ENCODE results near the gene TBC1D8.

The TBC1D8 gene

GRCh38 chr2:101162561-101163330, 11.6 kb upstream of the TBC1D8 start:
- no peak for DNase-seq (ENCODE audit: low read depth in 2 of 2)

GRCh38 chr2:101161658-101162057, 10.5 kb upstream of the TBC1D8 start:
- DNase-seq (ENCODE audit: low read depth in 2 of 2): no peak

DNA sequence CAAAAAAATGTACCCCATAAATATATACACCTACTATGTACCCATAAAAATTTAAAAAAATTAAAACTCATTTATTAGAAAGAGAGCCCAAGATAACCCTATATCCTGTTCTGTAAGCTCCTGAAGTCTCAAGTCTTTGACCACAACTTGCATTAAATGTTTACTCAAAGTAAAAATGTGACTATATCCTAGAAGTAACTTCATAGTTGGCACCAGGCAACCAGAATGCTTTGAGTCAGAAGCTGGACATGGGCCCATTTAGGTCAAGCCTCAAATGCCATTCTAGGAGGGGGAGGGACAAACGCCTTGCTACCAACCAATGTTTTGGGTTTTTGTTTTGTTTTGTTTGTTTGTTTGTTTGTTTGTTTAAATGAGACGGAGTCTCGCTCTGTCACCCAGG, 9.3 kb upstream of the TBC1D8 start:
- DNase-seq (ENCODE audit: low read depth in 2 of 2): no peak

DNA sequence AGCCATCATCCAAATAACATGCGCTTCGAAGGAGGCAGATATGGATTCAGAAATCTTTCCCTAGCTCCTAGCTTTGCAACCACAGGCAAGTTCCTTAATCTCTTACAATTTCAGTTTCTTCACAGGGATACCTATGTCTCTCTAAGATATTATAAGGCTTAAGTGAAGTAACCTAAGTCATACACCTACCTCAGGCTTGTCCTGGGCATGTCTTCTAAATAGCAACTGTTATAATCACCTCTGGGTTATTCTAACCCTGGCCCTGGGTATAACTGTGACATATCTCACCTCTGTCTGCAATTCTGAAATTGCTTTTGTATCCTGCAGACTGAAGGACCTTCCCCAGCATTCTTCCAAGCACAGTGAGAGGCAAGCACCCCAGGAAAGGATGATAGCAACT, 8.3 kb upstream of the TBC1D8 start:
- DNase-seq (ENCODE audit: low read depth in 2 of 2): no peak

GRCh38 chr2:101157272-101157671, 6.1 kb upstream of the TBC1D8 start:
- DNase-seq (ENCODE audit: low read depth in 2 of 2): no peak

- DNase-seq (ENCODE audit: low read depth in 2 of 2): no peak
These were observed 2.6 kb upstream of the TBC1D8 start for GRCh38 chr2:101153787-101154186.

DNA sequence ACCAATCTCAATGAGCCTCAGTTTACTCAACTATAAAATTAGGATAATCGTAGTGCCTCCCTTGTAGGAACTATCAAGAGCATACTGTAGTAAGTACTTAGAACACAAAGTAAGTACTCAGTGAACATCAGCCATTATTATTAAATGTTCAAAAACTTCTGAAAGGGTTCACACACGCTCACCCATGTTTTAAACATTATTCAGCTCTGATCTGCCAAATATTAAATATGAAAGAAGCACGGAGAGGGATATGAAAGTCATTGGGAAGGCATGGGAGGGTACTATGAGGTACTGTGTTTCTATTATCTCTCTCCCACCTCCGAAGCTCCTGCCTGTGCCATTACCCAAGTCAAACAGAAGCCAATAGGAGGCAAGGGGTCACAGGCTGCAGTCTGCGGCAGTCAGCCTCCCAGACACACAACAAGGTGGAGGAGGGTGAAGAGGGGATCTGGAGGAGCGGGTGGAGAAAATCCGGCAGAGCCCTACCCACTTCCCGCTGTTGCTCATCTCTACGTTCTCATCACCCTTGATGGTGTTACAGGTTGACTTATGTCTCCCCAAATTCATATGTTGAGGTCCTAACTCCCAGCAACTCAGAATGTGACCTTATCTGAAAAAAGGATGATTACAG, 2.0 kb upstream of the TBC1D8 start:
- DNase-seq (ENCODE audit: low read depth in 2 of 2): no peak

DNA sequence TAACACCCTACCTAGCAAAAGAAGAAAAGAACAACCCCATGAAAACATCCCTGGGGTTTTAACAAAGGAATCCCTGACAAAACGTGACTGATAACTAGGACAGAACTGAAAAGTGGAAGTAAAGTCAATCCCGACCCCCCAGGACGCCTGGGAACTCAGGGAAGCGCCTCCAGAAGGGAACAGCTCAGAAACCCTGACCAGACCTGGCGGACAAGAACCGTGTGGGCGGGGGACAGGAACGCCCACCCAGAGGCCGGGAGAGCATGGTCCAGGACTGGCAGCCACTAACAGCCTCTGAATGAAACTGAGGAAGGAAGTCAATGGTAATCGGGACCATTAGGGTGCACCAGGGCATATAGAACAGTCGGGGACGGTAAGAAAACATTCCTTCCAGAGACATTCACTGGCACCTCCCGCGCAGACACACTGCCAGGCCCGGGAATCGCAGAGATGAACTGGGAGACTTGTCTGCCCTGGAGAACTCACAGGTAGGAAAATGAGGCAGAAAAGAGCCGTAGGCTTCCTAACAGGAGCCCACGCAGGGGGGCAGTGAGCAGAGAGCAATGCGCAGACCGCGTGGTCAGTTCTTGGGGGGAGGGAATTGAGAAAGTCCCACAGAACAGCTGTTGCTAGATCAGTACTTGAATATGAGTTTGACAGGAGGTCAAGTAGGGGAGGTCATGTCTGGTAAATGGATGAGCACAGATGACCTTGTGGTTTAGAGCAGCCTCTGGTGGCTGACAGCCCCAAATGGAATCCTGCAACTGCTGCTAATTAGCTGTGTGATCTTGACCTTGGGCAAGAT, 1.3 kb upstream of the TBC1D8 start:
- DNase-seq (ENCODE audit: low read depth in 2 of 2): no peak

DNA sequence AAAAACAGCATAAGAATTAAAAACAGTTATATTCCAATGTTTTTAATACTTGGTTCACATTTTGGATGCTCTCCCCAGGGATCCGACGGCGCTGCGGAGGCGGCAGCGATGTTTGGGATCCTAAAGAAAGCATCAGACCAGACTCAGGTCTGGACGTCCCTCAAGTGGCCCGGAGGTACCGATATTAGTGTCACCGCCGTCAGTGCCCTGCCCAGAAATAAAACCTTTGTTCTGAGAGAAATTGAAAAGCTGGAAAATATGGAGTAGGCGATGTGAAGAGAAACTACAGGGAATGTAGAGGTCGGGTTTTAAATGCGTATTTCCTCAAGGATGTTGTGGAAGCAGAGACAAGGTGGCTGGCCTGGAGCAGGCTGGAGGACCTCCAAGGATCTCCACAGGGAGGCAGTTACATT, 683 bp upstream of the TBC1D8 start:
- no peak for DNase-seq (ENCODE audit: low read depth in 2 of 2)

GRCh38 chr2:101150306-101151145, 656 bp downstream of the TBC1D8 start:
- no peak for DNase-seq (ENCODE audit: low read depth in 2 of 2)

DNA sequence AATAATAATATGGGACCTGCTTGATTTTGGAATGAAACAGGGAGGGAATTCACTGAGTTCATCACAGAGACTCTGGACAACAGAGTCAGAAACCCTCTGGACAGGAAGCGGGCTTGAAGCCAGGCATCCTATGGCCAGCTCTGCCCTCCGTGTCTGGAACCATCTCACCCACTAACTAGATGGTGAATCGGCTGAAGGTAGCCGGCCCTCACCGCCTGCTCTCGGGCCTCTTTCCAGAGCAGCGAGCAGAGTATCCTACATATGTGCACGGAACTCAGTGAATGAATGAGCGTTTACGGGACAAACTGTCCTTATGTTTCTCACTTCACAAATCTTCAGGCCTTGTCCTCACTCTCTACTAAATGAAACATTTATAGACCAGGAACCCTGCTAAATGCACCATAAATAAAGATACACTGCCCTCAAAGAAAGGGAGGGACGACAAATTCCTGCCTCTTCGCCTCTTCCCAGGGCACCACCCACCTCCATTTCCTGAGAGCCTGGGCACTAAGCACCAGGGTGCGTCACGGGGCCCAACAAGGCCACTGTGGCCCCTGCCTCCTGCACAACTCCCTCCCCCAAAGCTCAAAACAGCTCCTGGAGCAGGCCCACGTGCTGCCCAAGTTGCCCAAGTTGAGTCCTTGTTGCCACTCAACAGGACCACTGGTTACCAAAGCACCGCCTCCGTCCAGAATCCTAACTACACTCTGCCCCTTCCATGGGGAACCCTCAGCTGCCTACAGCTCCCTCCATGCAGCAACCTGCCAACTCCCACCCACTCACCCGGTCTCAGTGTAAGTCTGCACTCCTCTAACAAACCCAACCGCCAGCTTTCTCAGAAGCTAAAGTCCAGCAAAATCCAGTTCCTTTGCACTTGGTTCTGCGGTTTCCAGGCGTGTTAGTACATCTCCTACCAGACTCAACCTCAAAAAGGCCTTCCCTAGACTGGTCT, 1.7 kb downstream of the TBC1D8 start:
- no peak for DNase-seq (ENCODE audit: low read depth in 2 of 2)

GRCh38 chr2:101148777-101149176, 2.4 kb downstream of the TBC1D8 start:
- DNase-seq (ENCODE audit: low read depth in 2 of 2): no peak

GRCh38 chr2:101147971-101148370, 3.2 kb downstream of the TBC1D8 start:
- no peak for DNase-seq (ENCODE audit: low read depth in 2 of 2)

DNA sequence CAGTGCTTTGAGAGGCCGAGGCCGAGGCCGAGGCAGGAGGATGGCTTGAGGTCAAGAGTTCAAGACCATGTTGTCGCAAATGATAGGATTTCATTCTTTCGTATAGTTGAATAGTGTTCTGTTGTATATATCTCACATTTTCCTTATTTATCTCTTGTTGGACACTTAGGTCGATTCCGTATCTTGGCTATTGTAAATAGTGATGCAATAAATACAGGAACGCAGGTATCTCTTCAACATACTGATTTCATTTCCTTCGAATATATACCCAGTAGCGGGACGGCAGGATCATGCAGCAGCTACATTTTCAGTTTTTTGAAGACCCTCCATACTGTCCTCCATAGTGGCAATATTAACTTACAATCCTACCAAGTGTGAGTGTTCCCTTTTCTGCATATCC, 4.1 kb downstream of the TBC1D8 start:
- no peak for DNase-seq (ENCODE audit: low read depth in 2 of 2)

GRCh38 chr2:101146535-101146934, 4.6 kb downstream of the TBC1D8 start:
- no peak for DNase-seq (ENCODE audit: low read depth in 2 of 2)

DNA sequence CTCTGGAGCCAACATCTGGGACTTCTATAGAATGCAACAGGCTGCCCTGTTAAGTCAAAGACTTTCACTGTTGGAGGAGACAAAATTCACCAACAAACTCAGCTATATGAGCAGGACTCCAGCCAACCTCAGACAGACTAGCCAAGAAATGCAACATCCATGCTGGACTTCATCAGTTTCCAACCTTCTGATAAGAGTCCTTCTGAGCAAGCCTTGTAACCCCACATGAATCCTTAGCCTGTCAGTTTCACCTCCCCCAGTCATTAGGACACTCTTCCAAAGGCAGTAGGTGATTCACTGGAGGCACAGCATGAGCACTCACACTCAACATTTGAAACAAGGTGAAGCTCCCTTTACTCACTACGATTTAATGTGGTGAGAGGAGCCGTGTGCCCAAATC, 5.8 kb downstream of the TBC1D8 start:
- no peak for DNase-seq (ENCODE audit: low read depth in 2 of 2)

DNA sequence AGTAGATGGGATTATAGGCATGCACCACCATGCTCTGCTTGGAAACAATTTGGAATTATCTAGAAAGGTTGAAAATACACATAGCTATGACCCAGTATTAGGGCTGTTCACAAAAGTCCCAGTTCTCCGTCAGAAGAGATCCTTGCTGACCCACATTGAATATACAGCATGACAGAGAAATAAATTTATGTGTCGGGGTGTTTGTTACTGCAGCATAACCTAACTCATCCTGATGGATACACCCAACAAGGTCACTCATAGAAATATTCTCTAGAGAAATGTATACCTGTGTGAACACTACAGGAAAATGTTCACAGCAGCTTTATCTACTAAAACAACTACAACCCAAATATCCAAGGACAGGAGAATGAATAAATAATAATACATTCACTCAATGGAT, 9.0 kb downstream of the TBC1D8 start:
- no peak for DNase-seq (ENCODE audit: low read depth in 2 of 2)

DNA sequence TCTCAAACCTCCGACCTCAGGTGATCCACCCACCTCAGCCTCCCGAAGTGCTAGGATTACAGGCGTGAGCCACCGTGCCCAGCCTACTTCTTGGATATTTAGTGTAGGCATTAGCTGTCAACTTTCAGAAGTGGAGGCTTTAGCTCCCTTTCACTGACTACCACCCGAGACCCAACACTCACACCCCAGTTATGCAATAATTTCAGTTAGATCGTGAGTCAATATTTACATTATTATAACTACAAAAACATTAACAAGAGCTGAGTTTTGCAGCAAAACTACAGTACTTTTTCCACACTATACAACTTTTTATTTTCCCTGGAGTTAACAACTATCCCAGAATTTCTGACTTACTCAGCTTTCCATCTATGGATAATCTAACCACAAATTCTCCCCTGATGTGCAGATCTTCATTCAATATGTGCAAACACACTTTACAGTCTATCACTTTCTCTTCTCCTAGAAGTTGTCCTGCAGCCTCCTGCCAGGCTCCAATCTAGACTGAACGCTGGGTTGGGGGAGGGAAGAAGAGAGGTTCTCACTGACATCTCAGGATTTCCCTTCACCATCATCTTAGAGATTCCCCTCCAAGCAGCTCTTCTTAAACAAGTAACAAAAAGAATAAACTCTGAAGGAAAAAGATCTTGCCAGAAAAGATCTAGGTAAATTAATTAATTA, 10.1 kb downstream of the TBC1D8 start:
- DNase-seq (ENCODE audit: low read depth in 2 of 2): no peak

- DNase-seq (ENCODE audit: low read depth in 2 of 2): no peak
These were observed 10.9 kb downstream of the TBC1D8 start for GRCh38 chr2:101140237-101140636.

DNA sequence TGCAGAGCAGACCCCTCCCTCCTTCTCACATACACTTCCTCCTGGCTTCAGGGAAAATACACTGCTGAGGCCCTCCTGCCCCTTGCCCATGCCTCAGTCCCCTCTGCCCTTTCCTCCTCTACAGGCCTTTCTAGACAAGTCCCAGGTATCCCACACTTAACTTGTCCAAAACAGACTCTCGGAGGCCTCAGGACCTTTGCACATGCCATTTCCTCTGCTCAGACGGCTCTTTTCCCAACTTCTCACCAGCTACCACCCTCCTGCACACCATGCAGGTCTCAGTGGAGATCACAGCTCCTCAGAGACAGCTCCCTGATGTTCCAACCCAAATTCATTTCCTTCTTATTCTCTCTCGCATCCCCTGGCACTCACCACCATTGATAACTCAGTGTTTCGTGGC, 11.7 kb downstream of the TBC1D8 start:
- no peak for DNase-seq (ENCODE audit: low read depth in 2 of 2)
